HepG2 (cell line): ENCODE data around the gene GATB. TPM values are rescaled to one million over a fixed set of nuclear protein-coding genes. Genes with fewer than 3 reads are reported as not detected.

Source experiments
- ATAC-seq: fragments of 200-7000 bp; cut with Tn5 transposase; 3 replicates; pipeline ENCODE4 v1.9.1; 2020; ENCODE audit warnings: mild to moderate bottlenecking, moderate library complexity
- BruUV-seq: library from RNA; stranded (reverse); fragments of 400-500 nt; replicated peaks from 2 replicates; lab custom pipeline; 2021; lab: Mats Ljungman, UMichigan
- CTCF ChIA-PET: fragments of 300-600 bp; formaldehyde crosslinking; extraction: SDS; loops from one replicate; lab custom pipeline; 2021; ENCODE audit warnings: low total read pairs, inconsistent platforms, low intra/inter-chr PET ratio; lab: Yijun Ruan, JAX
- POLR2A ChIA-PET: fragments of 350-600 bp; sonication (Branson Sonifier 250); formaldehyde crosslinking; loops from one replicate; lab custom pipeline; 2020; ENCODE audit warnings: antibody characterized with exemption, inconsistent platforms; lab: Yijun Ruan, JAX
- DNase-seq: peaks from one replicate; pipeline ENCODE4 v3.0.0-alpha.2; 2015; ENCODE audit warnings: low spot score
- FAIRE-seq: peaks from 3 replicates; lab custom pipeline; 2011; peaks lifted over from hg19 to GRCh38; lab: Jason Lieb, UNC
- H2AFZ ChIP-seq: one replicate; pipeline ENCODE4 v1.6.1; 2011; ENCODE audit warnings: low read length, inconsistent platforms
- H3K27ac ChIP-seq: fragments of 300-600 bp; 3 replicates; pipeline ENCODE4 v1.8.0; 2011; ENCODE audit warnings: mixed run types, mild to moderate bottlenecking, mixed read lengths, low read length, inconsistent platforms; ENCODE audit not compliant: insufficient read depth; ENCODE audit errors: extremely low read length
- H3K27me3 ChIP-seq, 2 experiments: fragments of 200-600 bp in 1 of 2; 2 replicates in 1 of 2; 3 replicates in 1 of 2; pipeline versions ENCODE4 v1.6.0 to v1.8.0; 2011; ENCODE audit warnings: low read length in 2 of 2, mild to moderate bottlenecking in 2 of 2, moderate library complexity in 2 of 2, inconsistent platforms in 1 of 2; ENCODE audit not compliant: insufficient read depth in 2 of 2, control insufficient read depth in 1 of 2
- H3K36me3 ChIP-seq, 2 experiments: fragments of 200-600 bp in 1 of 2; replicated peaks in 1 of 2; 2 replicates in 1 of 2; 3 replicates in 1 of 2; pipeline versions ENCODE4 v1.5.1 to v1.8.0; 2011; ENCODE audit warnings: low read length in 2 of 2, inconsistent platforms in 1 of 2; ENCODE audit not compliant: insufficient read depth in 2 of 2, control insufficient read depth in 1 of 2
- H3K4me1 ChIP-seq: 2 replicates; pipeline ENCODE4 v1.5.1; 2012; ENCODE audit warnings: low read length, inconsistent platforms; ENCODE audit not compliant: insufficient read depth
- H3K4me2 ChIP-seq: 2 replicates; pipeline ENCODE4 v1.6.0; 2011; ENCODE audit warnings: low read depth, low read length, inconsistent platforms
- H3K4me3 ChIP-seq, 3 experiments: fragments of 200-600 bp in 1 of 3; sonication (generic), shearing (Covaris generic) in 1 of 3; replicated peaks in 1 of 3; 2 replicates each; pipeline ENCODE4 v1.5.1; 2011 to 2016; ENCODE audit warnings: low read length in 3 of 3, inconsistent platforms in 2 of 3, low read depth in 2 of 3, mild to moderate bottlenecking in 2 of 3, control low read depth in 1 of 3, mixed read lengths in 1 of 3; ENCODE audit not compliant: insufficient read depth in 1 of 3
- H3K79me2 ChIP-seq: one replicate; pipeline ENCODE4 v1.6.1; 2011; ENCODE audit warnings: low read length, inconsistent platforms; ENCODE audit not compliant: insufficient read depth
- H3K9ac ChIP-seq: 2 replicates; pipeline ENCODE4 v1.6.0; 2011; ENCODE audit warnings: mild to moderate bottlenecking, low read depth, low read length, inconsistent platforms; ENCODE audit not compliant: insufficient read depth
- H3K9me3 ChIP-seq: 2 replicates; pipeline ENCODE4 v1.5.1; 2012; ENCODE audit warnings: mild to moderate bottlenecking, low read length
- H4K20me1 ChIP-seq: 2 replicates; pipeline ENCODE4 v1.6.0; 2011; ENCODE audit warnings: inconsistent platforms, mild to moderate bottlenecking, low read length, moderate library complexity; ENCODE audit not compliant: insufficient read depth
- AHDC1 ChIP-seq: sonication (generic); formaldehyde crosslinking; IDR thresholded peaks from 2 replicates; pipeline ENCODE4 v1.5.1; 2020; ENCODE audit warnings: mild to moderate bottlenecking, missing genetic modification reagents, borderline replicate concordance
- ARID4A ChIP-seq: sonication (generic); formaldehyde crosslinking; IDR thresholded peaks from 2 replicates; pipeline ENCODE4 v1.5.0; 2020; ENCODE audit warnings: mild to moderate bottlenecking, missing genetic modification reagents, borderline replicate concordance
- BCLAF1 ChIP-seq: fragments of 450-650 bp; IDR thresholded peaks from 2 replicates; pipeline ENCODE4 v1.6.1; 2017; ENCODE audit warnings: mild to moderate bottlenecking
- MED8 ChIP-seq: sonication (generic); formaldehyde crosslinking; IDR thresholded peaks from 2 replicates; pipeline ENCODE4 v1.8.1; 2023; ENCODE audit warnings: mild to moderate bottlenecking, missing genetic modification reagents; ENCODE audit not compliant: insufficient replicate concordance
- MIER3 ChIP-seq: IDR thresholded peaks from 2 replicates; pipeline ENCODE4 v1.6.1; 2016; ENCODE audit warnings: missing compliant biosample characterization, borderline replicate concordance
- POLR2AphosphoS2 ChIP-seq: IDR thresholded peaks from 2 replicates; pipeline ENCODE4 v1.6.1; 2011; ENCODE audit warnings: low read depth, low read length, improper control_type of control experiment
- RFXAP ChIP-seq: sonication (generic); formaldehyde crosslinking; IDR thresholded peaks from 2 replicates; pipeline ENCODE4 v1.4.0; 2020; ENCODE audit warnings: missing genetic modification reagents, borderline replicate concordance
- ZBTB3 ChIP-seq: sonication (generic); formaldehyde crosslinking; IDR thresholded peaks from 2 replicates; pipeline ENCODE4 v1.4.0; 2020; ENCODE audit warnings: low read depth, mild to moderate bottlenecking, moderate library complexity, missing genetic modification reagents, borderline replicate concordance
- ZNF430 ChIP-seq: sonication (generic); formaldehyde crosslinking; IDR thresholded peaks from 2 replicates; pipeline ENCODE4 v1.9.0; 2021; ENCODE audit warnings: mild to moderate bottlenecking, missing genetic modification reagents
- ZSCAN5A ChIP-seq: sonication (generic); formaldehyde crosslinking; IDR thresholded peaks from 2 replicates; pipeline ENCODE4 v1.8.0; 2022; ENCODE audit warnings: mild to moderate bottlenecking, missing genetic modification reagents, borderline replicate concordance
- WGBS: methylation state at CpG from one replicate; pipeline ENCODE4 v1.1.6; 2017; ENCODE audit warnings: low lambda C conversion rate; 5-methylcytosine and 5-hydroxymethylcytosine counted together
- in situ Hi-C: cut with HindIII; loops from 2 replicates; pipeline ENCODE4 v1.10.0; 2017; ENCODE audit warnings: low pct_unique_long_range_greater_than_20kb; ENCODE audit not compliant: extremely low pct_ligation_motif_present
- intact Hi-C: fragments of 100-400 bp; cut with micrococcal nuclease; formaldehyde crosslinking; loops from one replicate; pipeline ENCODE4 v1.10.0; 2022; ENCODE audit not compliant: unreplicated experiment
- polyA plus RNA-seq, 8 experiments: library from polyadenylated mRNA; depleted of rRNA in 3 of 8; stranded (reverse) in 7 of 8; unstranded in 1 of 8; fragments of >200 nt; fragmentation: Illumina TruSeq in 4 of 8; extraction: Trizol in 4 of 8; gene quantifications; 2 replicates each; pipeline versions ENCODE4 v1.2.1 to v1.2.3, GENCODE V29; 2011 to 2016; ENCODE audit warnings: low read depth in 4 of 8, missing spikeins in 1 of 8, mixed read lengths in 1 of 8; ENCODE audit not compliant: insufficient read depth in 1 of 8
- total RNA-seq, 5 experiments: library from RNA; depleted of rRNA; stranded (reverse); fragments of >200 nt; fragmentation: Illumina TruSeq; extraction: Trizol; gene quantifications; 2 replicates each; pipeline ENCODE4 v1.2.3, GENCODE V29; 2016; ENCODE audit warnings: low read depth in 1 of 5

The GATB gene
- total and polyA plus RNA-seq, 2 of the 13 experiments (the other 11 are each of a cell fraction or from before 2014, with no cell fraction given), result 32.3 to 32.4 TPM

- Histone ChIP-seq H3K27ac (no peak overlapping the region), H2AFZ (no peak overlapping the region), H3K9ac (no peak overlapping the region), H3K4me1 (no peaks in the 10 kb centered on the region), H4K20me1 (no peaks in the 10 kb centered on the region), H3K4me3 (no peak overlapping the region), H3K9me3 (no peaks in the 10 kb centered on the region), H3K27me3 (no peaks in the 10 kb centered on the region; a peak in 2 of 5 replicates), H3K36me3 (no peaks in the 10 kb centered on the region), H3K79me2 (no peaks in the 10 kb centered on the region), H3K4me2 (no peak overlapping the region)
- intact Hi-C loops (no loop called here), in situ Hi-C loops (no loop called here)
- WGBS, result 10% methylated on average over 7 of the region's 7 CpGs
- ATAC-seq, result no peak
- no peak for DNase-seq
- FAIRE-seq, result no peak
- ChIA-PET POLR2A (no interaction called here), CTCF (no interaction called here)
- no TSS peak for BruUV-seq
- TF ChIP-seq AHDC1 (CRISPR knock-in tag) (no peak), RFXAP (no peak), ZSCAN5A (CRISPR knock-in tag) (no peak), MIER3 (no peak), POLR2AphosphoS2 (no peak), MED8 (no peak), ARID4A (CRISPR knock-in tag) (no peak), ZNF430 (CRISPR knock-in tag) (no peak), BCLAF1 (no peak), ZBTB3 (no peak)
Measured at GRCh38 chr4:151807220-151807619, 46.4 kb upstream of the GATB start.
